OCI-LY7 (cell line): ENCODE data around the gene PAQR5.

Experiments
- CTCF ChIP-seq: fragments of 200-600 bp; sonication (generic); conservative IDR thresholded peaks from 2 replicates; pipeline ENCODE4 v1.5.1; 2014; ENCODE audit warnings: mild to moderate bottlenecking, antibody characterized with exemption, low read length, moderate library complexity, mixed read lengths
- EZH2phosphoT487 ChIP-seq: fragments of 200-600 bp; sonication (generic); IDR thresholded peaks from 2 replicates; pipeline ENCODE4 v1.6.1; 2018; ENCODE audit warnings: low read depth, borderline replicate concordance, mild to moderate bottlenecking, mixed run types, antibody characterized with exemption, low read length, moderate library complexity, mixed read lengths

GRCh38 chr15:69395460-69395859, 96.7 kb downstream of the PAQR5 start:
- TF ChIP-seq CTCF (no peak), EZH2phosphoT487 (no peak)
